HG02798 (cell line): Measurements from ENCODE around the gene STK24.

Experiments used
- ATAC-seq: cut with Tn5 transposase; IDR thresholded peaks from one replicate; pipeline ENCODE4 v1.9.1; 2021; ENCODE audit warnings: mild to moderate bottlenecking; ENCODE audit not compliant: unreplicated experiment, poor library complexity

Gene STK24

GRCh38 chr13:98536729-98537128, 40.2 kb downstream of the STK24 start:
- ATAC-seq = no peak

- ATAC-seq = no peak
Measured at GRCh38 chr13:98535501-98536354, 41.2 kb downstream of the STK24 start.

- no peak for ATAC-seq
Measured at GRCh38 chr13:98534821-98535220, 42.1 kb downstream of the STK24 start.

GRCh38 chr13:98533912-98534311, 43.0 kb downstream of the STK24 start:
- ATAC-seq = no peak

GRCh38 chr13:98532254-98532653, 44.7 kb downstream of the STK24 start:
- no peak for ATAC-seq

- ATAC-seq = no peak
Measured at GRCh38 chr13:98530217-98530616, 46.7 kb downstream of the STK24 start.

- ATAC-seq = no peak
Measured at GRCh38 chr13:98529171-98529570, 47.7 kb downstream of the STK24 start.

GRCh38 chr13:98528663-98529064, 48.2 kb downstream of the STK24 start:
- no peak for ATAC-seq

- ATAC-seq = no peak
Measured at GRCh38 chr13:98527526-98527925, 49.4 kb downstream of the STK24 start.

GRCh38 chr13:98526182-98526512, 50.8 kb downstream of the STK24 start:
- peak; percentile 27 for ATAC-seq

- peak; percentile 23 for ATAC-seq
Measured at GRCh38 chr13:98525456-98526181, 51.3 kb downstream of the STK24 start.

- no peak for ATAC-seq
Measured at GRCh38 chr13:98524793-98525192, 52.1 kb downstream of the STK24 start.

- no peak for ATAC-seq
Measured at GRCh38 chr13:98524391-98524790, 52.5 kb downstream of the STK24 start.

- ATAC-seq = peak; percentile 70
Measured at GRCh38 chr13:98523455-98524102, 53.3 kb downstream of the STK24 start.

GRCh38 chr13:98522371-98522770, 54.5 kb downstream of the STK24 start:
- no peak for ATAC-seq

GRCh38 chr13:98521461-98522247, 55.3 kb downstream of the STK24 start:
- ATAC-seq = no peak

GRCh38 chr13:98520674-98521449, 56.0 kb downstream of the STK24 start:
- no peak for ATAC-seq

GRCh38 chr13:98519976-98520375, 56.9 kb downstream of the STK24 start:
- no peak for ATAC-seq

GRCh38 chr13:98517576-98518310, 59.2 kb downstream of the STK24 start:
- peak; percentile 37 for ATAC-seq
